ENCODE data around the gene UQCR11. TPM values are rescaled to one million over a fixed set of nuclear protein-coding genes. Genes with fewer than 3 reads are reported as not detected.

UQCR11 gene
- total and polyA plus RNA-seq, 2 experiments from 2014 or later, result 56.6 to 684 TPM

- H3K4me1 ChIP-seq (ENCODE audit: insufficient read depth), result peaks cover 10% of the 10 kb centered on the region
- H4K20me1 ChIP-seq (ENCODE audit: insufficient read depth, poor library complexity, severe bottlenecking), result peaks cover 33% of the 10 kb centered on the region
- peak within 1 kb of the TSS; percentile 76 for H2AFZ ChIP-seq
- no peaks in the 10 kb centered on the region for H3K36me3 ChIP-seq (replicated peaks; ENCODE audit: insufficient read depth, low read depth)
- H3K27ac ChIP-seq, result peak within 1 kb of the TSS; percentile 99
- no peak for TF ChIP-seq EZH2 (IDR thresholded peaks at IDR 0.05; ENCODE audit: borderline replicate concordance)
- no peak for TF ChIP-seq EZH2phosphoT487 (IDR thresholded peaks at IDR 0.05; ENCODE audit: low read depth, severe bottlenecking, unreplicated experiment)
- no peak for TF ChIP-seq CTCF (IDR thresholded peaks at IDR 0.05; ENCODE audit: poor library complexity)
- peak; percentile 94 for DNase-seq (ENCODE audit: low spot score)
- H3K4me3 ChIP-seq, result peak within 1 kb of the TSS; percentile 68
- H3K9me3 ChIP-seq (ENCODE audit: low read depth), result no peaks in the 10 kb centered on the region
- H3K9me2 ChIP-seq (replicated peaks; ENCODE audit: insufficient read depth), result no peaks in the 10 kb centered on the region
- WGBS (ENCODE audit: low lambda C conversion rate, missing lambda C conversion rate), result 58% methylated on average over 13 of the region's 63 CpGs
- H3K79me2 ChIP-seq, result peaks cover 43% of the 10 kb centered on the region
- H3K4me2 ChIP-seq, result peak within 1 kb of the TSS; percentile 97
- H3K27me3 ChIP-seq, result no peaks in the 10 kb centered on the region
Observed at GRCh38 chr19:1568320-1569019, 36.8 kb downstream of the UQCR11 start, which contains the start of gene MEX3D. Gene MEX3D, minus strand, starts transcription at chr19:1568325. Its CDS starts 267 bp downstream, at chr19:1568058.

- Histone ChIP-seq H4K20me1 (ENCODE audit: insufficient read depth, poor library complexity, severe bottlenecking) (peaks cover 39% of the 10 kb centered on the region), H2AFZ (no peak overlapping the region), H3K79me2 (peaks cover 49% of the 10 kb centered on the region), H3K4me1 (ENCODE audit: insufficient read depth) (peaks cover 10% of the 10 kb centered on the region), H3K9me3 (ENCODE audit: low read depth) (no peaks in the 10 kb centered on the region), H3K9me2 (replicated peaks; ENCODE audit: insufficient read depth) (no peaks in the 10 kb centered on the region), H3K36me3 (replicated peaks; ENCODE audit: insufficient read depth, low read depth) (no peaks in the 10 kb centered on the region), H3K4me3 (no peak overlapping the region), H3K27me3 (no peaks in the 10 kb centered on the region), H3K27ac (no peak overlapping the region), H3K4me2 (no peak overlapping the region)
- no peak for TF ChIP-seq EZH2phosphoT487 (IDR thresholded peaks at IDR 0.05; ENCODE audit: low read depth, severe bottlenecking, unreplicated experiment)
- no peak for TF ChIP-seq EZH2 (IDR thresholded peaks at IDR 0.05; ENCODE audit: borderline replicate concordance)
- no peak for TF ChIP-seq CTCF (IDR thresholded peaks at IDR 0.05; ENCODE audit: poor library complexity)
- DNase-seq (ENCODE audit: low spot score), result peak; percentile 57
- no CpG with 5 or more reads among the region's 73 CpGs for WGBS (ENCODE audit: low lambda C conversion rate, missing lambda C conversion rate)
Observed at GRCh38 chr19:1567848-1568227, 37.4 kb downstream of the UQCR11 start.

GRCh38 chr19:1567116-1567847 lies 38.0 kb downstream of the UQCR11 start:
- Histone ChIP-seq H3K79me2 (peaks cover 55% of the 10 kb centered on the region), H3K36me3 (replicated peaks; ENCODE audit: insufficient read depth, low read depth) (no peaks in the 10 kb centered on the region), H3K4me1 (ENCODE audit: insufficient read depth) (peaks cover 10% of the 10 kb centered on the region), H3K4me3 (peak overlapping the region; percentile 68), H3K27me3 (no peaks in the 10 kb centered on the region), H3K27ac (peak overlapping the region; percentile 99), H4K20me1 (ENCODE audit: insufficient read depth, poor library complexity, severe bottlenecking) (peaks cover 44% of the 10 kb centered on the region), H3K9me3 (ENCODE audit: low read depth) (no peaks in the 10 kb centered on the region), H3K9me2 (replicated peaks; ENCODE audit: insufficient read depth) (no peaks in the 10 kb centered on the region), H2AFZ (peak overlapping the region; percentile 76), H3K4me2 (peak overlapping the region; percentile 97)
- peak; percentile 71 for DNase-seq (ENCODE audit: low spot score)
- 2% methylated on average over 38 of the region's 108 CpGs for WGBS (ENCODE audit: low lambda C conversion rate, missing lambda C conversion rate)
- no peak for TF ChIP-seq EZH2 (IDR thresholded peaks at IDR 0.05; ENCODE audit: borderline replicate concordance)
- no peak for TF ChIP-seq CTCF (IDR thresholded peaks at IDR 0.05; ENCODE audit: poor library complexity)
- no peak for TF ChIP-seq EZH2phosphoT487 (IDR thresholded peaks at IDR 0.05; ENCODE audit: low read depth, severe bottlenecking, unreplicated experiment)

Measured in hepatocyte (in vitro differentiated cells).